HepG2 (cell line): ENCODE results near the gene TRPV5. TPM values are rescaled to one million over a fixed set of nuclear protein-coding genes. Genes with fewer than 3 reads are reported as not detected.

Experiments
- ATAC-seq: fragments of 200-7000 bp; cut with Tn5 transposase; 3 replicates; pipeline ENCODE4 v1.9.1; 2020; ENCODE audit warnings: mild to moderate bottlenecking, moderate library complexity
- BruUV-seq: library from RNA; stranded (reverse); fragments of 400-500 nt; replicated peaks from 2 replicates; lab custom pipeline; 2021; lab: Mats Ljungman, UMichigan
- CTCF ChIA-PET: fragments of 300-600 bp; formaldehyde crosslinking; extraction: SDS; loops from one replicate; lab custom pipeline; 2021; ENCODE audit warnings: low total read pairs, inconsistent platforms, low intra/inter-chr PET ratio; lab: Yijun Ruan, JAX
- POLR2A ChIA-PET: fragments of 350-600 bp; sonication (Branson Sonifier 250); formaldehyde crosslinking; loops from one replicate; lab custom pipeline; 2020; ENCODE audit warnings: antibody characterized with exemption, inconsistent platforms; lab: Yijun Ruan, JAX
- DNase-seq: peaks from one replicate; pipeline ENCODE4 v3.0.0-alpha.2; 2015; ENCODE audit warnings: low spot score
- FAIRE-seq: peaks from 3 replicates; lab custom pipeline; 2011; peaks lifted over from hg19 to GRCh38; lab: Jason Lieb, UNC
- H2AFZ ChIP-seq: one replicate; pipeline ENCODE4 v1.6.1; 2011; ENCODE audit warnings: low read length, inconsistent platforms
- H3K27ac ChIP-seq: fragments of 300-600 bp; 3 replicates; pipeline ENCODE4 v1.8.0; 2011; ENCODE audit warnings: mixed run types, mild to moderate bottlenecking, mixed read lengths, low read length, inconsistent platforms; ENCODE audit not compliant: insufficient read depth; ENCODE audit errors: extremely low read length
- H3K27me3 ChIP-seq, 2 experiments: fragments of 200-600 bp in 1 of 2; 2 replicates in 1 of 2; 3 replicates in 1 of 2; pipeline versions ENCODE4 v1.6.0 to v1.8.0; 2011; ENCODE audit warnings: low read length in 2 of 2, mild to moderate bottlenecking in 2 of 2, moderate library complexity in 2 of 2, inconsistent platforms in 1 of 2; ENCODE audit not compliant: insufficient read depth in 2 of 2, control insufficient read depth in 1 of 2
- H3K36me3 ChIP-seq, 2 experiments: fragments of 200-600 bp in 1 of 2; replicated peaks in 1 of 2; 2 replicates in 1 of 2; 3 replicates in 1 of 2; pipeline versions ENCODE4 v1.5.1 to v1.8.0; 2011; ENCODE audit warnings: low read length in 2 of 2, inconsistent platforms in 1 of 2; ENCODE audit not compliant: insufficient read depth in 2 of 2, control insufficient read depth in 1 of 2
- H3K4me1 ChIP-seq: 2 replicates; pipeline ENCODE4 v1.5.1; 2012; ENCODE audit warnings: low read length, inconsistent platforms; ENCODE audit not compliant: insufficient read depth
- H3K4me2 ChIP-seq: 2 replicates; pipeline ENCODE4 v1.6.0; 2011; ENCODE audit warnings: low read depth, low read length, inconsistent platforms
- H3K4me3 ChIP-seq, 3 experiments: fragments of 200-600 bp in 1 of 3; sonication (generic), shearing (Covaris generic) in 1 of 3; replicated peaks in 1 of 3; 2 replicates each; pipeline ENCODE4 v1.5.1; 2011 to 2016; ENCODE audit warnings: low read length in 3 of 3, inconsistent platforms in 2 of 3, low read depth in 2 of 3, mild to moderate bottlenecking in 2 of 3, control low read depth in 1 of 3, mixed read lengths in 1 of 3; ENCODE audit not compliant: insufficient read depth in 1 of 3
- H3K79me2 ChIP-seq: one replicate; pipeline ENCODE4 v1.6.1; 2011; ENCODE audit warnings: low read length, inconsistent platforms; ENCODE audit not compliant: insufficient read depth
- H3K9ac ChIP-seq: 2 replicates; pipeline ENCODE4 v1.6.0; 2011; ENCODE audit warnings: mild to moderate bottlenecking, low read depth, low read length, inconsistent platforms; ENCODE audit not compliant: insufficient read depth
- H3K9me3 ChIP-seq: 2 replicates; pipeline ENCODE4 v1.5.1; 2012; ENCODE audit warnings: mild to moderate bottlenecking, low read length
- H4K20me1 ChIP-seq: 2 replicates; pipeline ENCODE4 v1.6.0; 2011; ENCODE audit warnings: inconsistent platforms, mild to moderate bottlenecking, low read length, moderate library complexity; ENCODE audit not compliant: insufficient read depth
- CENPX ChIP-seq: sonication (generic); formaldehyde crosslinking; IDR thresholded peaks from 2 replicates; pipeline ENCODE4 v1.9.0; 2021; ENCODE audit warnings: mild to moderate bottlenecking, missing genetic modification reagents, moderate library complexity
- KLF12 ChIP-seq: sonication (generic); formaldehyde crosslinking; IDR thresholded peaks from 2 replicates; pipeline ENCODE4 v1.4.0; 2020; ENCODE audit warnings: missing genetic modification reagents, borderline replicate concordance
- MNT ChIP-seq: fragments of 450-650 bp; IDR thresholded peaks from 2 replicates; pipeline ENCODE4 v1.6.1; 2016
- NONO ChIP-seq, 2 experiments: fragments of 450-650 bp in 1 of 2; sonication (generic) in 1 of 2; formaldehyde crosslinking in 1 of 2; IDR thresholded peaks in 1 of 2; conservative IDR thresholded peaks in 1 of 2; 2 replicates each; pipeline versions ENCODE4 v1.6.1 to v1.8.0; 2017 to 2022; ENCODE audit warnings: mild to moderate bottlenecking in 1 of 2, missing genetic modification reagents in 1 of 2, moderate library complexity in 1 of 2
- SNAPC2 ChIP-seq: sonication (generic); formaldehyde crosslinking; IDR thresholded peaks from 2 replicates; pipeline ENCODE4 v1.8.1; 2022; ENCODE audit warnings: mild to moderate bottlenecking, missing genetic modification reagents
- ZHX1 ChIP-seq: sonication (generic); formaldehyde crosslinking; IDR thresholded peaks from 2 replicates; pipeline ENCODE4 v1.8.1; 2022; ENCODE audit warnings: low read depth, mild to moderate bottlenecking, missing genetic modification reagents
- ZKSCAN1 ChIP-seq: fragments of 150-350 bp; IDR thresholded peaks from 2 replicates; pipeline ENCODE4 v1.6.1; 2014; ENCODE audit warnings: low read length
- ZNF256 ChIP-seq: sonication (generic); formaldehyde crosslinking; conservative IDR thresholded peaks from 2 replicates; pipeline ENCODE4 v1.4.0; 2020; ENCODE audit warnings: missing genetic modification reagents
- ZNF563 ChIP-seq: sonication (generic); formaldehyde crosslinking; IDR thresholded peaks from 2 replicates; pipeline ENCODE4 v1.8.0; 2022; ENCODE audit warnings: mild to moderate bottlenecking, moderate library complexity, missing genetic modification reagents
- ZNF646 ChIP-seq: sonication (generic); formaldehyde crosslinking; IDR thresholded peaks from 2 replicates; pipeline ENCODE4 v1.9.0; 2021; ENCODE audit warnings: mild to moderate bottlenecking, missing genetic modification reagents
- ZNF704 ChIP-seq: sonication (generic); formaldehyde crosslinking; IDR thresholded peaks from 2 replicates; pipeline ENCODE4 v1.8.1; 2023; ENCODE audit warnings: mild to moderate bottlenecking, inconsistent platforms, moderate library complexity, missing genetic modification reagents, borderline replicate concordance
- WGBS: methylation state at CpG from one replicate; pipeline ENCODE4 v1.1.6; 2017; ENCODE audit warnings: low lambda C conversion rate; 5-methylcytosine and 5-hydroxymethylcytosine counted together
- in situ Hi-C: cut with HindIII; loops from 2 replicates; pipeline ENCODE4 v1.10.0; 2017; ENCODE audit warnings: low pct_unique_long_range_greater_than_20kb; ENCODE audit not compliant: extremely low pct_ligation_motif_present
- intact Hi-C: fragments of 100-400 bp; cut with micrococcal nuclease; formaldehyde crosslinking; loops from one replicate; pipeline ENCODE4 v1.10.0; 2022; ENCODE audit not compliant: unreplicated experiment
- polyA plus RNA-seq, 8 experiments: library from polyadenylated mRNA; depleted of rRNA in 3 of 8; stranded (reverse) in 7 of 8; unstranded in 1 of 8; fragments of >200 nt; fragmentation: Illumina TruSeq in 4 of 8; extraction: Trizol in 4 of 8; gene quantifications; 2 replicates each; pipeline versions ENCODE4 v1.2.1 to v1.2.3, GENCODE V29; 2011 to 2016; ENCODE audit warnings: low read depth in 4 of 8, missing spikeins in 1 of 8, mixed read lengths in 1 of 8; ENCODE audit not compliant: insufficient read depth in 1 of 8
- total RNA-seq, 5 experiments: library from RNA; depleted of rRNA; stranded (reverse); fragments of >200 nt; fragmentation: Illumina TruSeq; extraction: Trizol; gene quantifications; 2 replicates each; pipeline ENCODE4 v1.2.3, GENCODE V29; 2016; ENCODE audit warnings: low read depth in 1 of 5

Gene TRPV5
- total and polyA plus RNA-seq, 2 of the 13 experiments (the other 11 are each of a cell fraction or from before 2014, with no cell fraction given): not detected

- in situ Hi-C loops: no loop called here
- no peak for FAIRE-seq
- 49% methylated on average over 12 of the region's 12 CpGs for WGBS
- no peak for TF ChIP-seq CENPX (CRISPR knock-in tag)
- TF ChIP-seq MNT: peak; percentile 75
- TF ChIP-seq ZNF256 (CRISPR knock-in tag): no peak
- TF ChIP-seq ZNF646 (CRISPR knock-in tag): 0 out of 2 replicates have a peak, but pooled peaks have one; percentile 17
- 0 out of 2 replicates have a peak, but pooled peaks have one; percentile 65 for TF ChIP-seq NONO (IDR thresholded peaks at IDR 0.05)
- TF ChIP-seq NONO (CRISPR knock-in tag; conservative IDR thresholded peaks at IDR 0.05): no peak
- TF ChIP-seq ZKSCAN1: no peak
- TF ChIP-seq KLF12 (CRISPR knock-in tag): no peak
- TF ChIP-seq ZHX1 (CRISPR knock-in tag): no peak
- no peak for TF ChIP-seq ZNF563
- TF ChIP-seq SNAPC2 (CRISPR knock-in tag): no peak
- TF ChIP-seq ZNF704 (CRISPR knock-in tag): no peak
These were observed 42.6 kb downstream of the TRPV5 start for GRCh38 chr7:142890874-142891485.

More at GRCh38 chr7:142890874-142891485, 42.6 kb downstream of the TRPV5 start:
- Histone ChIP-seq H3K27me3 (no peaks in the 10 kb centered on the region; a peak in 1 of 5 replicates), H3K9ac (no peak overlapping the region), H3K4me2 (no peak overlapping the region), H4K20me1 (no peaks in the 10 kb centered on the region), H3K79me2 (no peaks in the 10 kb centered on the region), H3K4me1 (no peaks in the 10 kb centered on the region), H3K4me3 (no peak overlapping the region), H3K9me3 (no peaks in the 10 kb centered on the region), H2AFZ (no peak overlapping the region), H3K27ac (no peak overlapping the region), H3K36me3 (no peaks in the 10 kb centered on the region)
- POLR2A ChIA-PET: no interaction called here
- BruUV-seq: no TSS peak
- DNase-seq (no peak), ATAC-seq (no peak)
- intact Hi-C loops: no loop called here
- CTCF ChIA-PET: no interaction called here
